CD14-positive monocyte (primary cell): Measurements from ENCODE around the gene COQ2. TPM values are rescaled to one million over a fixed set of nuclear protein-coding genes. Genes with fewer than 3 reads are reported as not detected.

Experiments
- DNase-seq, 3 donors: peaks; one replicate each; pipeline ENCODE4 v3.0.0-alpha.2; 2011 to 2022
- H2AFZ ChIP-seq: 2 replicates; pipeline ENCODE4 v1.6.0; 2012; ENCODE audit warnings: mild to moderate bottlenecking, low read depth, low read length, inconsistent platforms; ENCODE audit not compliant: insufficient read depth, poor library complexity, severe bottlenecking
- H3K27ac ChIP-seq, 2 donors: 1 replicate in 1 of 2; 2 replicates in 1 of 2; pipeline ENCODE4 v1.5.1; 2012 to 2013; ENCODE audit warnings: low read length in 2 of 2, control low read depth in 1 of 2, inconsistent platforms in 1 of 2, low read depth in 1 of 2, mild to moderate bottlenecking in 1 of 2
- H3K27me3 ChIP-seq, 2 donors: one replicate each; pipeline versions ENCODE4 v1.6.0 to v1.6.1; 2011 to 2013; ENCODE audit warnings: low read length in 2 of 2; ENCODE audit not compliant: control insufficient read depth in 2 of 2, insufficient read depth in 2 of 2
- H3K36me3 ChIP-seq, 2 donors: replicated peaks in 1 of 2; 1 replicate in 1 of 2; 2 replicates in 1 of 2; pipeline versions ENCODE4 v1.5.1 to v1.6.1; 2012 to 2013; ENCODE audit warnings: low read length in 2 of 2, control low read depth in 1 of 2, inconsistent platforms in 1 of 2, mild to moderate bottlenecking in 1 of 2; ENCODE audit not compliant: insufficient read depth in 2 of 2, control insufficient read depth in 1 of 2
- H3K4me1 ChIP-seq, 2 donors: 1 replicate in 1 of 2; 2 replicates in 1 of 2; pipeline versions ENCODE4 v1.5.1 to v1.6.1; 2012 to 2013; ENCODE audit warnings: low read length in 2 of 2, control low read depth in 1 of 2, inconsistent platforms in 1 of 2, mild to moderate bottlenecking in 1 of 2, moderate library complexity in 1 of 2; ENCODE audit not compliant: insufficient read depth in 2 of 2, control insufficient read depth in 1 of 2
- H3K4me2 ChIP-seq: replicated peaks from 2 replicates; pipeline ENCODE3; 2012; ENCODE audit warnings: low read length, moderate library complexity, mild to moderate bottlenecking; ENCODE audit not compliant: poor library complexity, severe bottlenecking; ENCODE audit errors: extremely low read depth
- H3K4me3 ChIP-seq, 3 experiments: fragments of 200-600 bp in 1 of 3; sonication (generic) in 1 of 3; replicated peaks in 1 of 3; 1 replicate in 2 of 3; 2 replicates in 1 of 3; pipeline ENCODE4 v1.5.1; 2011 to 2013; ENCODE audit warnings: low read length in 3 of 3, mild to moderate bottlenecking in 3 of 3, control low read depth in 2 of 3, low read depth in 2 of 3, inconsistent platforms in 1 of 3, moderate library complexity in 1 of 3
- H3K79me2 ChIP-seq: 2 replicates; pipeline ENCODE4 v1.6.0; 2012; ENCODE audit warnings: mild to moderate bottlenecking, control low read depth, inconsistent platforms, low read length, moderate library complexity; ENCODE audit not compliant: insufficient read depth
- H3K9ac ChIP-seq: 2 replicates; pipeline ENCODE4 v1.6.0; 2017; ENCODE audit warnings: low read length, mild to moderate bottlenecking; ENCODE audit not compliant: insufficient read depth, poor library complexity, severe bottlenecking
- H3K9me3 ChIP-seq, 2 donors: replicated peaks in 1 of 2; 1 replicate in 1 of 2; 2 replicates in 1 of 2; pipeline versions ENCODE4 v1.5.1 to v1.6.1; 2012 to 2013; ENCODE audit warnings: low read length in 2 of 2, control low read depth in 1 of 2; ENCODE audit not compliant: control insufficient read depth in 1 of 2, insufficient read depth in 1 of 2
- H4K20me1 ChIP-seq: 2 replicates; pipeline ENCODE4 v1.6.0; 2012; ENCODE audit warnings: mild to moderate bottlenecking, low read length, control low read depth, moderate library complexity; ENCODE audit not compliant: insufficient read depth
- H3K27ac Mint-ChIP-seq, 7 donors: one replicate each; pipeline ENCODE4 v1.8.0; 2020; ENCODE audit warnings: mild to moderate bottlenecking in 7 of 7, mixed read lengths in 7 of 7, moderate library complexity in 6 of 7, inconsistent platforms in 2 of 7
- H3K27me3 Mint-ChIP-seq, 3 donors: one replicate each; pipeline ENCODE4 v1.8.0; 2021 to 2022; ENCODE audit warnings: low read depth in 3 of 3, mild to moderate bottlenecking in 3 of 3, mixed read lengths in 3 of 3, moderate library complexity in 3 of 3, inconsistent platforms in 1 of 3
- H3K36me3 Mint-ChIP-seq, 2 donors: one replicate each; pipeline ENCODE4 v1.8.0; 2020; ENCODE audit warnings: mixed read lengths in 2 of 2, inconsistent platforms in 1 of 2, mild to moderate bottlenecking in 1 of 2
- H3K4me1 Mint-ChIP-seq: one replicate; pipeline ENCODE4 v1.8.0; 2020; ENCODE audit warnings: mild to moderate bottlenecking, mixed read lengths
- H3K4me3 Mint-ChIP-seq, 2 donors: one replicate each; pipeline ENCODE4 v1.8.0; 2020; ENCODE audit warnings: mild to moderate bottlenecking in 2 of 2, mixed read lengths in 2 of 2, moderate library complexity in 1 of 2
- H3K9me3 Mint-ChIP-seq, 7 donors: one replicate each; pipeline ENCODE4 v1.8.0; 2020 to 2022; ENCODE audit warnings: mixed read lengths in 7 of 7, mild to moderate bottlenecking in 6 of 7, moderate library complexity in 6 of 7, inconsistent platforms in 2 of 7
- WGBS: methylation state at CpG from one replicate; pipeline ENCODE4 v1.1.5; 2013; ENCODE audit warnings: missing lambda C conversion rate; ENCODE audit not compliant: insufficient coverage; 5-methylcytosine and 5-hydroxymethylcytosine counted together
- intact Hi-C, 2 donors: fragments of 100-400 bp; cut with micrococcal nuclease; formaldehyde crosslinking; loops; one replicate each; pipeline versions ENCODE4 v1.15.0 to v1.15.1; 2023
- polyA plus RNA-seq, 3 donors: library from polyadenylated mRNA; depleted of rRNA in 1 of 3; unstranded in 2 of 3; stranded (reverse) in 1 of 3; fragments of 300-500 nt in 2 of 3; fragments of >200 nt in 1 of 3; fragmentation: Illumina TruSeq in 2 of 3; gene quantifications; 1 replicate in 2 of 3; 2 replicates in 1 of 3; pipeline ENCODE4 v1.2.3, GENCODE V29; 2012 to 2021
- TF ChIP-seq, protein P1 (sequence below): fragments of 200-600 bp; IDR thresholded peaks from one replicate; pipeline ENCODE4 v1.8.0; 2022; ENCODE audit warnings: antibody characterized with exemption, mild to moderate bottlenecking

COQ2 gene
- polyA plus RNA-seq, 3 donors: 14.7 to 48.6 (median 40.7) TPM

DNA sequence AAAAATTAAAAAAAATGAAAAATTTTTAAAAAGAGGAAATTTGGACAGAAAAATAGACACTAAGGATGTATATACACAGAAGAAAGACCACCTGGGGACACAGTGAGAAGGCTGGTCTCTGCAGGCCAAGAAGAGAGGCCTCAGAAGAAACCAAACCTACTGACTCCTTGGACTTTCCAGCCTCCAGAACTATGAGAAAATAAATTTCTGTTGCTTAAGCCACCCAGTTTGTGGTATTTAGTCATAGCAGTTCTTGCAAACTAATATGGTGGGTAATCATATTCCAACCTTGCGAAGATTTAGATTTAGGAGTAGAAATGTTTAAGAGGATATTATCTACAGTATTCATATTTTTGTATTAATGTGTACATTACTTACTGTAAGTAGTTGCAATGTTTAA is 56.4 kb downstream of the COQ2 start:
- Histone ChIP-seq H3K9me3 (no peaks in the 10 kb centered on the region), H3K4me3 (no peak overlapping the region), H3K9ac (no peak overlapping the region), H3K27me3 (no peaks in the 10 kb centered on the region), H3K79me2 (no peaks in the 10 kb centered on the region), H3K4me1 (peaks cover 23 to 41% of the 10 kb centered on the region in 2 donors), H3K27ac (no peak overlapping the region), H4K20me1 (no peaks in the 10 kb centered on the region), H3K4me2 (no peak overlapping the region), H3K36me3 (peaks cover 0 to 6% of the 10 kb centered on the region in 2 donors), H2AFZ (no peak overlapping the region)
- no peaks in the 10 kb centered on the region for H3K27me3 Mint-ChIP-seq
- H3K4me1 Mint-ChIP-seq: peaks cover 32% of the 10 kb centered on the region
- no peaks in the 10 kb centered on the region for H3K9me3 Mint-ChIP-seq
- no peak overlapping the region for H3K4me3 Mint-ChIP-seq
- DNase-seq: no peak
- TF ChIP-seq, protein P1, sequence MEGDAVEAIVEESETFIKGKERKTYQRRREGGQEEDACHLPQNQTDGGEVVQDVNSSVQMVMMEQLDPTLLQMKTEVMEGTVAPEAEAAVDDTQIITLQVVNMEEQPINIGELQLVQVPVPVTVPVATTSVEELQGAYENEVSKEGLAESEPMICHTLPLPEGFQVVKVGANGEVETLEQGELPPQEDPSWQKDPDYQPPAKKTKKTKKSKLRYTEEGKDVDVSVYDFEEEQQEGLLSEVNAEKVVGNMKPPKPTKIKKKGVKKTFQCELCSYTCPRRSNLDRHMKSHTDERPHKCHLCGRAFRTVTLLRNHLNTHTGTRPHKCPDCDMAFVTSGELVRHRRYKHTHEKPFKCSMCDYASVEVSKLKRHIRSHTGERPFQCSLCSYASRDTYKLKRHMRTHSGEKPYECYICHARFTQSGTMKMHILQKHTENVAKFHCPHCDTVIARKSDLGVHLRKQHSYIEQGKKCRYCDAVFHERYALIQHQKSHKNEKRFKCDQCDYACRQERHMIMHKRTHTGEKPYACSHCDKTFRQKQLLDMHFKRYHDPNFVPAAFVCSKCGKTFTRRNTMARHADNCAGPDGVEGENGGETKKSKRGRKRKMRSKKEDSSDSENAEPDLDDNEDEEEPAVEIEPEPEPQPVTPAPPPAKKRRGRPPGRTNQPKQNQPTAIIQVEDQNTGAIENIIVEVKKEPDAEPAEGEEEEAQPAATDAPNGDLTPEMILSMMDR: no peak
- WGBS: no CpG with 5 or more reads among the region's 1 CpG
- intact Hi-C loops: no loop called here
- no peak overlapping the region for H3K27ac Mint-ChIP-seq
- peaks cover 14 to 23% of the 10 kb centered on the region in 2 donors for H3K36me3 Mint-ChIP-seq

DNA sequence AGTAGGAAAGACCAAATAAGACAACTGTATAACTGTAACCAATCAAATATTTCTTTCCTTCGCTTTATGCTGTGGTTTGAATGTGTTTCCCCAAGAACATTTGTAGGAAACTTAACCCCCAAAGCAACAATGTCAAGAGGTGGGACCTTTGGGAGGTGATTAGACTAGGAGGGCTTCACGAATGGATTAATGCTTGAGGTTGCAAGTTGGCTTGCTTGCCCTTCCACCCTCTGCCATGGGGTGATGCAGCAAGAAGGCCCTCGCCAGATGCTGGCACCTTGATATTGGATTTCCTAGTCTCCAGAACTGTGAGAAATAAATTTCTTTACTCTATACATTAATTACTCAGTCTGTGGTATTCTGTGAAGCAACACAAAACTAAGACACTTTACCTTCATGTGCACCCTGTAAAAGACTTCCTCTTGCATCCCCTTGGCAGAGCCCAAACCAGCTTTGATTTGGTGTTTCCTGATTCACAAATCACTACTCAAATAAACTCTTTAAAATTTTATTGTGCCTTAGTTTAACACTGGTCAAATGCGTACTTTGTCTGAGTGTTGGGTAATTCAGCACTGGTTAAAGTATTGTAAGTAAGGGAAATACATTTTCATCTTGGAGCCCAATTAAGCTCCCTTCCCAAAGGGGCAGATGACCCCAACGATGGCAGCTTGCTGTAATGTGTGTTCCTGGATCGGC is 59.9 kb downstream of the COQ2 start:
- H4K20me1 ChIP-seq: no peaks in the 10 kb centered on the region
- peaks cover 0 to 5% (median 0%) of the 10 kb centered on the region in 3 donors for H3K27me3 Mint-ChIP-seq
- no peaks in the 10 kb centered on the region for H3K9me3 ChIP-seq
- H3K27ac Mint-ChIP-seq: no peak overlapping the region
- no peak overlapping the region for H3K4me3 ChIP-seq
- peaks cover 0 to 3% (median 0%) of the 10 kb centered on the region in 7 donors for H3K9me3 Mint-ChIP-seq
- no peak overlapping the region for H2AFZ ChIP-seq
- H3K4me1 Mint-ChIP-seq: peaks cover 15% of the 10 kb centered on the region
- H3K36me3 Mint-ChIP-seq: peaks cover 15 to 19% of the 10 kb centered on the region in 2 donors
- H3K27me3 ChIP-seq: no peaks in the 10 kb centered on the region
- no peak overlapping the region for H3K4me2 ChIP-seq
- no peaks in the 10 kb centered on the region for H3K79me2 ChIP-seq
- H3K36me3 ChIP-seq: peaks cover 0 to 4% of the 10 kb centered on the region in 2 donors
- DNase-seq: no peak
- no peak overlapping the region for H3K9ac ChIP-seq
- no peak overlapping the region for H3K4me3 Mint-ChIP-seq
- intact Hi-C loops: no loop called here
- H3K27ac ChIP-seq: no peak overlapping the region
- no CpG with 5 or more reads among the region's 6 CpGs for WGBS
- TF ChIP-seq, protein P1: no peak
- H3K4me1 ChIP-seq: peaks cover 4 to 16% of the 10 kb centered on the region in 2 donors
